ENCODE measurements around the gene MTHFD1L. TPM values are rescaled to one million over a fixed set of nuclear protein-coding genes. Genes with fewer than 3 reads are reported as not detected.

Gene MTHFD1L
- total and polyA plus RNA-seq, 9 of the 15 experiments (the other 6 are each of a cell fraction or from before 2014, with no cell fraction given): 20.9 to 128 (median 61.0) TPM

GRCh38 chr6:150866147-150866990 lies 867 bp downstream of the MTHFD1L start (continued):
- no peak for TF ChIP-seq ESRRA (IDR thresholded peaks at IDR 0.05; ENCODE audit: borderline replicate concordance, low read depth)
- TF ChIP-seq ERF (CRISPR knock-in tag; IDR thresholded peaks at IDR 0.05): no peak
- TF ChIP-seq SETDB1 (IDR thresholded peaks at IDR 0.05; ENCODE audit: low read length): no peak
- peak; percentile 94 for TF ChIP-seq KDM2B (CRISPR knock-in tag; IDR thresholded peaks at IDR 0.05)
- TF ChIP-seq ZNF707 (CRISPR knock-in tag; conservative IDR thresholded peaks at IDR 0.05): no peak
- TF ChIP-seq MTA3 (IDR thresholded peaks at IDR 0.05; ENCODE audit: borderline replicate concordance): no peak
- no peak for TF ChIP-seq ZNF354B (CRISPR knock-in tag; IDR thresholded peaks at IDR 0.05)
- TF ChIP-seq HIVEP1 (CRISPR knock-in tag; IDR thresholded peaks at IDR 0.05): no peak
- peak; percentile 34 for TF ChIP-seq RBM25 (IDR thresholded peaks at IDR 0.05; ENCODE audit: low read depth, low read length, severe bottlenecking)
- TF ChIP-seq CXXC5 (CRISPR knock-in tag; IDR thresholded peaks at IDR 0.05): peak; percentile 87
- TF ChIP-seq EP300 (IDR thresholded peaks at IDR 0.05; ENCODE audit: low read length): no peak
- TF ChIP-seq STAT5A (IDR thresholded peaks at IDR 0.05; ENCODE audit: borderline replicate concordance, low read length): no peak
- no peak for TF ChIP-seq NFXL1 (CRISPR knock-in tag; IDR thresholded peaks at IDR 0.05)
- TF ChIP-seq TSHZ1 (CRISPR knock-in tag; IDR thresholded peaks at IDR 0.05): no peak
- TF ChIP-seq ZNF232 (CRISPR knock-in tag; IDR thresholded peaks at IDR 0.05): no peak
- TF ChIP-seq RAD21 (CRISPR knock-in tag; conservative IDR thresholded peaks at IDR 0.05 in 1 of 2, IDR thresholded peaks at IDR 0.05 in 1 of 2): no peak
- TF ChIP-seq NRF1 (conservative IDR thresholded peaks at IDR 0.05 in 1 of 2, IDR thresholded peaks at IDR 0.05 in 1 of 2): peak; percentile 80 to 82
- peak; percentile 75 for TF ChIP-seq PRPF4 (IDR thresholded peaks at IDR 0.05; ENCODE audit: insufficient read depth, low read depth, low read length, poor library complexity, severe bottlenecking)
- TF ChIP-seq GATAD2B (IDR thresholded peaks at IDR 0.05; ENCODE audit: borderline replicate concordance): peak; percentile 23; the same call in 1 of the 2 replicates
- TF ChIP-seq NBN (IDR thresholded peaks at IDR 0.05; ENCODE audit: low read depth): no peak
- peak; percentile 98 for TF ChIP-seq ARID4B (CRISPR knock-in tag; IDR thresholded peaks at IDR 0.05)

Data from K562 (cell line).